CD4-positive, alpha-beta T cell treated with Interleukin-10 for 1 hour (primary cell): ENCODE measurements around the gene UROC1.
"Not testable (repeated sequence)": the region's sequence is repeated elsewhere in the genome, so short reads cannot be mapped to it uniquely, and the experiment has no call there.

Source experiments
- DNase-seq: peaks from one replicate; pipeline ENCODE4 v3.0.0-alpha.2; 2020

Gene UROC1

GRCh38 chr3:126546549-126547239 is 29.1 kb upstream of the UROC1 start:
- DNase-seq = no peak

- DNase-seq = no peak
Observed at GRCh38 chr3:126546013-126546412, 28.4 kb upstream of the UROC1 start.

DNA sequence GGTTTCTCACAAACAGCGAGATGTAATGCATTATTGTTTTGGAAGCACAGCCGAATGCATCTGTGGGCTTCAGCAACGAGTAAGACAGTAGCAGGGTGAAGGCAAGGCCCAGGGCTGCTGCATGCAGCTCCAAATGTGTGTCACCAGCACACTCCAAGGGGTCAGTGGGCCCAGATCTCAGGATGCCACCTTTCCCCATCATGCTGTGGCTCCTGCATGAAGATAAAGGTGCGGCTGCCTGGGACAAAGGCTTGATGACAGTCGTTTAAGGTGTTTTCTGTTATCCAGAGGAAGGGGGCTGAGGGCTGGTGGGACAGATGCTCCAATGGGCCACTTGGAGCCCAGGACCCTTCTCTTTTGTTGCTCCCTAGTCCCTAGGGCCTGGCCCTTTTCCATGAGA is 28.0 kb upstream of the UROC1 start:
- no peak for DNase-seq

- DNase-seq = no peak
Observed at GRCh38 chr3:126544596-126545281, 27.2 kb upstream of the UROC1 start.

DNA sequence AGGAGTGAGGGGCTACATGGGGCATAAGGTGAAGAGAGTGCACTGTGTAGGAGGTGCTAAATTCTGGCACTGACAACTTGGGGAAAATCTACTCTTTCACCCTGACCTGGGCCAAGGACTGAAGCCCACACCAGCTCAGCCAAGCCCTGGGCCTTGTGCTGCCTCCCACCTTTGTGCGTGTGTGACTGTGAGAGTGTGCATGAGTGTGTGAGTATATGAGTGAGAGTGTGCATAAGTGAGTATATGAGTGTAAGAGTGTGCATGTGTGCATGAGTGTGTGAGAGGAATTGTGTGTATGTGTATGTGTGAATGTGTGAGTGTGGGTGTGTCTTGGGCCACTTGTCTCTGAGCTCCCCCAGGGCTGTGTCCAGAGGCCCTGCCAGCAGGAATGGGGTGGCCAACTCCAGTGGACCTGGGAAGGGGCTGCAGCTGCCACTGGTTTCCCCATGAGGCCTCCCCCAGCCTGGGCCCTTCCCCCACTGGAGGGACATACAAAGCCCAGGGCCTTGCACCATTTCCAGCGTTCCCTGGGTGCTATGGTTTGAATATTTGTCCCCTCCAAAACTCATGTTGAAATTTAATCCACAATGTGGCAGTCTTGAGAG is 26.0 kb upstream of the UROC1 start:
- no peak for DNase-seq

GRCh38 chr3:126542340-126543241 is 25.0 kb upstream of the UROC1 start:
- no peak for DNase-seq

- no peak for DNase-seq
Observed at GRCh38 chr3:126541628-126542339, 24.2 kb upstream of the UROC1 start.

DNA sequence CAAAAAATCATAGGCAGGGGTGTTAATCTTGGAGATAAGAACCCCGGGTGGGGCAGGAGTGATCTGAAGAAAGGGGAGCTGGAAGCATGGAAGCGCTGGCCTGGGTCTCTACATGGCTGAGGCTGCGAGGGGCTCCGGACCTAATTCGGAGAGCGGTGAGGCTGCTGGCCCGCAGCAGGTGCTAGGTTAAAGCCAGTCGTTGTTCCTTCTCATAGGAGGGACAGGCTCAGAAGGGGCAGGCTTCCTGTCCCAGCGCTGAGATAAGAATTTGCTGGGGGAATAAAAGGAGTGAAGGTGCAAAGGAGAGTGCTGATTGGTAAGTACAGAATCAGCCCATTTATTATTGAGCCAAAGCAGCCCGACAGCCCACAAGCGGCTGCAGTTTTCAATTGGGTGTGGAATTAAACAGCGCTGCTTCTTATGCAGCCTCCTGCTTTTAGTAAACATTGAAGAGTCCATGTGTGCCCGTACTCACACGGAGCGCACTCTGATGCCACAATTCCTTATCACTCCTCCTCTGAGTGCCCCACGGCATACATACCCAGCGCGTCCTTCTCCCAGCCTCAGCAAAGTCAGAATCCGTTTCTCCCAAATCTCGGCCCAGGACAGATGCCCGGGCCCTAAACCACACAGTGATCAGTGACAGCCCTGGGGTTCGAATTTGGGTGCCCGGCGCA is 23.5 kb upstream of the UROC1 start:
- DNase-seq = no peak

- no peak for DNase-seq
Observed at GRCh38 chr3:126540342-126540849, 22.8 kb upstream of the UROC1 start.

- DNase-seq = no peak
Observed at GRCh38 chr3:126539558-126540250, 22.1 kb upstream of the UROC1 start.

DNA sequence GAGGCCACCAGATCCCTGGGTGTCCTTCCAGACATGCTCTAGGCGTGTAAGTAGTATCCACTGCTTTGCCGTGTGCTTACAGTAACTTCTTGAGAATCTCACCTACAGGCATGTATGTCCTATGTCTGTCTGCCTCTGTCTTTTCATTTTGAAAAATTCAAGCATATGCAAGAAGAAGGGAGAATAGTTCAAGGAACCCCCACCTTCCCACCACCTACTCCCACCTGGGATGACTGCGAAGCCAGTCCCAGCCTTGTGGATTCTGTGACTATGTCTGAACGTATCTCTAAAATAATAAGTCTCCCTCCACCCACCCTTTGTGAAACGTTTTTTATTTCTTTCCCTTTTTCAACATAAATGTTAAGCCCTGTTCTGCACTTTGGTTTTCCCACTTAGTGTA is 21.4 kb upstream of the UROC1 start:
- DNase-seq = no peak

GRCh38 chr3:126538316-126538715 is 20.7 kb upstream of the UROC1 start:
- no peak for DNase-seq

DNA sequence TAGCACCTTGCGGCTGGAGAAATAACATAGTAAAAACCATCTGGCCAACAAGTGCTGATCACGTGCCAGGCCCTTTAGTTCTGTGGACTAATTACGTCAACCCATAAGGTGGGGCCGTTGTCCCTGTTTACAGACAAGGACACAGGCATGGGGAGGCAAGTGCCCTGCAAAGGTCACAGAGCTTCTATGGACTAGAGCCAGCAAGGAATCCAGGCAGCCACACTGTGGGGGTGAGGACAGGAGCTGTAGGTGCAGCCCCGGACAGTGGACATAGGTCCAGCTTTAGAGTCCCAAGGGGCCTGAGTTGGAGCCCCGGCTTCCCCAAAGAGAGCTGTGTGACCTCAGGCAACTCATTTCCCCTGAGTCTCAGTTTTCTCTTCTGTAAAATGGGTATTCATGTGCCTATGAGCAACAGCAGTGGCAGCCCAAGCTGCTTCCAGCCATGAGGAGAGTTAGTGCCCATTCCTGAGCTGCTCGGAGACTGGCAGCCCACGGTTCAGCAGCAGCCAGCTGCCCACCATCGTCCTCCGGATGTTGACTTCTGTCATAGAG is 20.2 kb upstream of the UROC1 start:
- no peak for DNase-seq

- no peak for DNase-seq
Observed at GRCh38 chr3:126537116-126537729, 19.6 kb upstream of the UROC1 start.

DNA sequence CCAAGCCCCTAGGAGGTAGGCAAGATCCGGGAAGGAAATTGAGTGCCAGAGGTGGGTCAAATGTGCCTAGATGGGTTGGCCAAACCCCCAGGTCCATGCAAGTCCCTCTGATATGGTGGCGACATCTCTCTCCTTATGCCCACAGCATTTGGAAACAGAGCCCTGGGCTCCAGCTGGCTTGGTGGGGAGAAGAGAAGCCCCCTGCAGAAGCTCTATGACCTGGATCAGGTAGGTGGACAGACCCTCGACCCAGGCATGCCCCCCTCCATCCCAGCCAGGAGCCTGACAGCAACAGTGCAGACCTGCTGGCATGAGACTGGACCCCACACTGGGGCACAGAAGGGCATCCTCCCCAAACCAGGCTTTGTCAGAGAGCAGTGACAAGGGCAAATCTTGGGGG is 18.6 kb upstream of the UROC1 start:
- DNase-seq = no peak

DNA sequence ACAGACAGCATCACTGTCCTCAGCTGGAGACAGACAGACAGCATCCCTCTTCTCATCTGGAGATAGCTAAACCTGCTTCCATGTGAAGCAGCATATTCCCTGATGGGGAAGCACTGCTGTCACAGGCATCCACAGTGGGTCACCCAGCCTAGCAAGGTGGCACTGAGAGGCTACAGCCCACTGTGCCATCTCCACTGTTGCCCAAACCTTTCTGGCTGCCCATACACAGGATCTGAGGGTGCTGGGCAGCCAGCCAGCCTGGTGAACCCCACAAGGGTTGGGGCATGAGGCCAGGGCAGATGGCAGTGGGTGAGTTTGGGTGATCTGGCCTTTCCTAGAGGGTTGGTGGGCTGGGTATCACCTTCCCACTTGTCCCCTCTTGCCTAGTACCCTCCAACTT is 18.1 kb upstream of the UROC1 start:
- DNase-seq = no peak

DNA sequence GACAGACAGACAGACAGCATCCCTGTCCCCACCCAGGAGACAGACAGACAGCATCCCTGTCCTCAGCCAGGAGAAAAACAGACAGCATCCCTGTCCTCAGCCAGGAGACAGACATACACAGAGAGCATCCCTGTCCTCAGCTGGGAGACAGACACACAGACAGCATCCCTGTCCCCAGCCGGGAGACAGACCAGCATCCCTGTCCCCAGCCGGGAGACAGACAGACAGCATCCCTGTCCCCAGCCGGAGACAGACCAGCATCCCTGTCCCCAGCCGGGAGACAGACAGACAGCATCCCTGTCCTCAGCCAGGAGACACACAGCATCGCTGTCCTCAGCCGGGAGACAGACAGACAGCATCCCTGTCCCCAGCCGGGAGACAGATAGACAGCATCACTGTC is 17.1 kb upstream of the UROC1 start:
- not testable (repeated sequence) for DNase-seq

DNA sequence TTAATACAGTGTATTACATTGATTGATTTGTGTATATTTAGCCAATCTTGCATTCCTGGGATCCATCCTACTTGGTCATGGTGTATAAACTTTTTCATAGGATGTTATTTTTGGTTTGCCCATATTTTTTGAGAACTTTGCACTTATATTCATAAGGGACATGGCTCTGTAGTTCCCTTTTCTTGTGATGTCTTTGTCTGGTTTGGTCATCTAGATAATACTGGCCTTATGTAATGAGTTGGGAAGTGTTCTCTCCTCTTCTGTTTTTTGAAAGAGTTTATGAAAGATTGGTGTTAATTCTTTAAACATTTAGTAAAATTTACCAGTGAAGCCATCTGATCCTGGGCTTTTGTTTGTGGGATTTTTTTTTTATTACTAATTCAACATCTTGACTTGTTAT is 15.9 kb upstream of the UROC1 start:
- DNase-seq = no peak

- DNase-seq = no peak
Observed at GRCh38 chr3:126531051-126531330, 13.4 kb upstream of the UROC1 start.

DNA sequence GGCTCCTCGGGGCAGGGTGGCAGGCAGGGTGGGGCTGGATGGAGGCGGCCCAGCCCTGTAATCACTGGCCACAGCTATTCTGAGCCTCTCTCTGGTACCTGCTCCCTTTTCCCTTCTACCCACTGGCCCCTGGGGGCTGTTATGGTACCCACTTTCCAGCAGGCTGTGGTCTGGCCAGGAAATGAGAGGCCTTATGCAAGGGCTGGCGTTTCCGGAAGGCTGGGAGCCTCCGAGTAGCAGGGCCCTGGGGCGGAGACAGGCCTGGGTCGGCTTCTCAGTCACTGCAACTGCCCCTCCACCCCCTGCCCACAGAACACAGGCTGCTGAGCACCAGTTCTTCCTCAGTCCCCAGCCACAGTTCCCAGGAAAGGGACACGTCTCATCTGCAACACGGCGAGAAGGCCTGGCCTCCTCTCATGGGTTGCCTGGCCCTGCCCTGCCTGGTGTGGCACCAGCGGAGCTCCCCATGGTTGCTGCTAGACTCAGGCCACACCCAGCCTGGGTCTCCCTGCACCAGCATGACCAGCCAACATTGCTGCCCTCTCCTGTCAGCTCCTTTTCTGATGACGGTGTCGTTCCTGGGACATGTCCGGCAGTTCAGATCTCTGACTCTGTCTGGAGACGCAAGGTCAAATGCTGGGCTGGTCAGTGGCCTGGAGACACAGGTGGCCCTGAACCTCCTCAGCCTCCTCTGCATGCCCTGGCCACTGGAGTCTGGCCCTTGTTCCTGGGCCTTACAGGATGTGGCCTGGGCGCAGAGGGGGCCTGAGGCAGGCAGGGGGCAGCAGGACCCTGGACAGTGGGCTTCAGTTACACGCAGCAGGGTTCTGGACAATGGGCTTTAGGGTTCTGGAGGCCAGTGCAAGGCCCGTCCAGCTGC is 12.8 kb upstream of the UROC1 start:
- peak; percentile 4 for DNase-seq
